GM18502 (cell line): ENCODE data around the gene LIN7C.

Source experiments
- ATAC-seq: cut with Tn5 transposase; IDR thresholded peaks from one replicate; pipeline ENCODE4 v1.9.1; 2021; ENCODE audit warnings: mild to moderate bottlenecking; ENCODE audit not compliant: unreplicated experiment, poor library complexity

LIN7C gene

GRCh38 chr11:27471589-27472397, 34.8 kb downstream of the LIN7C start:
- peak; percentile 56 for ATAC-seq

GRCh38 chr11:27470826-27471588, 35.6 kb downstream of the LIN7C start:
- ATAC-seq, result no peak

- ATAC-seq, result no peak
Measured at GRCh38 chr11:27470166-27470565, 36.4 kb downstream of the LIN7C start.

GRCh38 chr11:27468995-27469695, 37.4 kb downstream of the LIN7C start:
- no peak for ATAC-seq

- ATAC-seq, result no peak
Measured at GRCh38 chr11:27468209-27468994, 38.2 kb downstream of the LIN7C start.

GRCh38 chr11:27467181-27467913, 39.2 kb downstream of the LIN7C start:
- no peak for ATAC-seq

GRCh38 chr11:27466363-27466762, 40.2 kb downstream of the LIN7C start:
- ATAC-seq, result no peak

- ATAC-seq, result no peak
Measured at GRCh38 chr11:27465629-27466028, 40.9 kb downstream of the LIN7C start.

- ATAC-seq, result no peak
Measured at GRCh38 chr11:27464909-27465308, 41.7 kb downstream of the LIN7C start.

- ATAC-seq, result no peak
Measured at GRCh38 chr11:27464289-27464696, 42.3 kb downstream of the LIN7C start.

GRCh38 chr11:27462543-27462942, 44.0 kb downstream of the LIN7C start:
- no peak for ATAC-seq

- ATAC-seq, result no peak
Measured at GRCh38 chr11:27460158-27460978, 46.2 kb downstream of the LIN7C start.

- no peak for ATAC-seq
Measured at GRCh38 chr11:27459191-27459590, 47.4 kb downstream of the LIN7C start.

- no peak for ATAC-seq
Measured at GRCh38 chr11:27458182-27458581, 48.4 kb downstream of the LIN7C start.

GRCh38 chr11:27456795-27457329, 49.7 kb downstream of the LIN7C start:
- no peak for ATAC-seq

- no peak for ATAC-seq
Measured at GRCh38 chr11:27456140-27456794, 50.3 kb downstream of the LIN7C start.

- no peak for ATAC-seq
Measured at GRCh38 chr11:27455667-27456066, 50.9 kb downstream of the LIN7C start.

GRCh38 chr11:27453701-27454100, 52.9 kb downstream of the LIN7C start:
- ATAC-seq, result no peak
